ENCODE results near the gene ALDH3A2. TPM values are rescaled to one million over a fixed set of nuclear protein-coding genes. Genes with fewer than 3 reads are reported as not detected.

The ALDH3A2 gene
- total and polyA plus RNA-seq, 2 donors (not counting 1 experiment from before 2014, with no cell fraction given): 7.5 to 35.1 TPM

GRCh38 chr17:19705771-19706770 is 57.5 kb downstream of the ALDH3A2 start:
- ChIA-PET POLR2A (no interaction called here), CTCF (no interaction called here)
- no peaks in the 10 kb centered on the region for H3K4me1 Mint-ChIP-seq
- Histone ChIP-seq H2AFZ (ENCODE audit: insufficient read depth, low read depth, low read length, poor library complexity, severe bottlenecking) (no peak overlapping the region), H3K4me1 (ENCODE audit: control insufficient read depth in 2 of 2, insufficient read depth in 2 of 2, low read length in 2 of 2) (no peaks in the 10 kb centered on the region), H3K4me3 (ENCODE audit: control extremely low read depth in 1 of 5, extremely low read depth in 1 of 5, insufficient read depth in 1 of 5, low read depth in 2 of 5, low read length in 4 of 5) (no peak overlapping the region), H3K4me2 (replicated peaks; ENCODE audit: low read depth, low read length, poor library complexity, severe bottlenecking) (no peak overlapping the region), H3K27me3 (replicated peaks in 1 of 4; ENCODE audit: control extremely low read depth in 1 of 4, control insufficient read depth in 3 of 4, insufficient read depth in 4 of 4, low read length in 3 of 4) (no peaks in the 10 kb centered on the region), H3K27ac (ENCODE audit: low read length in 2 of 2) (no peak overlapping the region), H4K20me1 (ENCODE audit: control insufficient read depth, insufficient read depth, low read length, poor library complexity, severe bottlenecking) (no peaks in the 10 kb centered on the region), H3K9me3 (ENCODE audit: control extremely low read depth in 1 of 3, control insufficient read depth in 2 of 3, insufficient read depth in 1 of 3, low read length in 2 of 3) (no peaks in the 10 kb centered on the region), H3K9ac (ENCODE audit: low read length) (no peak overlapping the region), H3K36me3 (replicated peaks in 1 of 2; ENCODE audit: control extremely low read depth in 1 of 2, control insufficient read depth in 1 of 2, extremely low read depth in 1 of 2, insufficient read depth in 2 of 2, low read length in 1 of 2) (no peaks in the 10 kb centered on the region), H3K79me2 (ENCODE audit: control insufficient read depth, insufficient read depth, low read length) (no peaks in the 10 kb centered on the region)
- no peak overlapping the region for H3K27ac Mint-ChIP-seq
- DNase-seq (no peak), ATAC-seq (ENCODE audit: low read depth) (no peak)
- TF ChIP-seq EZH2 (IDR thresholded peaks at IDR 0.05; ENCODE audit: borderline replicate concordance, insufficient read depth, low read depth, low read length, poor library complexity, severe bottlenecking) (no peak), CTCF (IDR thresholded peaks at IDR 0.05) (no peak)
- H3K9me3 Mint-ChIP-seq (ENCODE audit: insufficient read depth): no peaks in the 10 kb centered on the region
- 89% methylated on average over 21 of the region's 22 CpGs for WGBS (ENCODE audit: insufficient coverage)
- no peak overlapping the region for H3K4me3 Mint-ChIP-seq
- intact Hi-C loops (cut with micrococcal nuclease): no loop called here
- H3K27me3 Mint-ChIP-seq: no peaks in the 10 kb centered on the region
